ENCODE measurements around the gene EHBP1. TPM values are rescaled to one million over a fixed set of nuclear protein-coding genes. Genes with fewer than 3 reads are reported as not detected.

The EHBP1 gene
- total and polyA plus RNA-seq, 2 experiments from 2014 or later, result 11.7 to 30.8 TPM

DNA sequence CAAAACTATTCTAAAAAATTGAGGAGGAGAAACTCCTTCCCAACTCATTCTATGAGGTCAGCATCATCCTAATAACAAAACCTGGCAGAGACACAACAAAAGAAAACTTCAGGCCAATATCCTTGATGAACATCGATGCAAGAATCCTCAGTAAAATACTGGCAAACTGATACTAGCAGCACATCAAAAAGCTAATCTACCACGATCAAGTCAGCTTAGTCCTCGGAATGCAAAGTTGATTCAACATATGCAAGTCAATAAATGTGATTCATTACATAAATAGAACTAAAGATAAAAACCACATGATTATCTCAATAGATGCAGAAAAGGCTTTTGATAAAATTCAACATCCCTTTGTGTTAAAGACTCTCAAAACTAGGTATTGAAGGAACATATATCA, 63.1 kb downstream of the EHBP1 start:
- DNase-seq (ENCODE audit: low read depth in 1 of 2, low spot score in 1 of 2), result no peak
- H3K27ac ChIP-seq, result no peak overlapping the region

DNA sequence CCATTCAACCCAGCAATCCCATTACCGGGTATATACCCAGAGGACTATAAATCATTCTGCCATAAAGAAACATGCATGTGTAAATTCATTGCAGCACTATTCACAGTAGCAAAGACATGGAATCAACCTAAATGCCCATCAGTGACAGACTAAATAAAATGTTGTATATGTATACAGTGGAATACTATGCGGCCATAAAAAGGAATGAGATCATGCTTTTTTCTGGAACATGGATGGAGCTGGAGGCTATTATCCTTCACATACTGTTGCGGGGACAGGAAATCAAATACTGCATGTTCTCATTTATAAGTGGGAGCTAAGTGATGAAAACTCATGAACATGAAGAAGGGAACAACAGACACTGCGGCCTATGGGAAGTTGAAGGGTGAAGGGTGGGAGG, 65.1 kb downstream of the EHBP1 start:
- TF ChIP-seq, protein P1, sequence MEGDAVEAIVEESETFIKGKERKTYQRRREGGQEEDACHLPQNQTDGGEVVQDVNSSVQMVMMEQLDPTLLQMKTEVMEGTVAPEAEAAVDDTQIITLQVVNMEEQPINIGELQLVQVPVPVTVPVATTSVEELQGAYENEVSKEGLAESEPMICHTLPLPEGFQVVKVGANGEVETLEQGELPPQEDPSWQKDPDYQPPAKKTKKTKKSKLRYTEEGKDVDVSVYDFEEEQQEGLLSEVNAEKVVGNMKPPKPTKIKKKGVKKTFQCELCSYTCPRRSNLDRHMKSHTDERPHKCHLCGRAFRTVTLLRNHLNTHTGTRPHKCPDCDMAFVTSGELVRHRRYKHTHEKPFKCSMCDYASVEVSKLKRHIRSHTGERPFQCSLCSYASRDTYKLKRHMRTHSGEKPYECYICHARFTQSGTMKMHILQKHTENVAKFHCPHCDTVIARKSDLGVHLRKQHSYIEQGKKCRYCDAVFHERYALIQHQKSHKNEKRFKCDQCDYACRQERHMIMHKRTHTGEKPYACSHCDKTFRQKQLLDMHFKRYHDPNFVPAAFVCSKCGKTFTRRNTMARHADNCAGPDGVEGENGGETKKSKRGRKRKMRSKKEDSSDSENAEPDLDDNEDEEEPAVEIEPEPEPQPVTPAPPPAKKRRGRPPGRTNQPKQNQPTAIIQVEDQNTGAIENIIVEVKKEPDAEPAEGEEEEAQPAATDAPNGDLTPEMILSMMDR (IDR thresholded peaks at IDR 0.05; ENCODE audit: low read depth, low read length), result no peak
- H3K4me3 ChIP-seq, result no peak overlapping the region
- no peak for DNase-seq (ENCODE audit: low read depth in 1 of 2, low spot score in 1 of 2)
- H3K27me3 ChIP-seq, result no peaks in the 10 kb centered on the region
- H3K4me1 ChIP-seq (ENCODE audit: low read depth), result no peaks in the 10 kb centered on the region
- H3K27ac ChIP-seq, result no peak overlapping the region
- no peaks in the 10 kb centered on the region for H3K9me3 ChIP-seq (ENCODE audit: low read depth)
- H3K36me3 ChIP-seq, result no peaks in the 10 kb centered on the region

More for the DNA sequence above, 63.1 kb downstream of the EHBP1 start:
- no peaks in the 10 kb centered on the region for H3K27me3 ChIP-seq
- H3K9me3 ChIP-seq (ENCODE audit: low read depth), result no peaks in the 10 kb centered on the region
- no peaks in the 10 kb centered on the region for H3K4me1 ChIP-seq (ENCODE audit: low read depth)
- TF ChIP-seq, protein P1 (IDR thresholded peaks at IDR 0.05; ENCODE audit: low read depth, low read length), result no peak
- no peaks in the 10 kb centered on the region for H3K36me3 ChIP-seq
- no peak overlapping the region for H3K4me3 ChIP-seq

DNA sequence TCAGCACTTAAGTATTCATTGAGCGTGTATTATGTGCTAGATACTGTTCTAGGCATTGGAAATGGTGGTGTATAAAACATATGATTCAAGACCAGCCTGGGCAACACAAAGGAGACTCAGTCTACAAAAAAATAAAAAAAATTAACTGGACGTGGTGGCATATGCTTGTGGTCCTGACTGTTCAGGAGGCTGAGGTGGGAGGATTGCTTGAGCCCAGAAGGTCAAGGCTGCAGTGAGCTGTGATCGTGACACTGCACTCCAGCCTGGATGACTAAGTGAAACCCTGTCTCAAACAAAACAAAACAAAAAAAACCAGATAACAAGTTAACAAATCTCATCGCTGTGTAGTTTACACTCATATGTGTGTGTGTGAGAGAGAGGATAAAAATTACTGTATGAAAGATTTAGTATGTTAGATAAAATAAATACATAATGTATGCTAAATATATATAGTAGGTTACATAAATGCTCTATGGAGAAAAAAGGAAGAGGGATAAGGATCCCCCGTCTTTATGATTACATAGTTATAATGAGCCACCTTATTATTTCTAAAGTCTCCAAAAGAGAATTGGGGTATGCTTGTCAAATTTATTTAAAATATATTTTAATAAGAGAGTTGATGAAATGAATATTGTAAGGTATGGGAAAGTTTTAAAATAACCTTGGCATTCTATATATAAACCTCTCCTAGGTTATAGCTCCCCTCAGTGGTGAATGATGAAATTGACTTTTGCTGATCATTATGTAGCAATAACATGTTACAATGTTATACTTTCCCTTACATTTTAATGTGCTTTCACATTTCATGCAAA, 69.2 kb downstream of the EHBP1 start:
- H3K4me1 ChIP-seq (ENCODE audit: low read depth), result no peaks in the 10 kb centered on the region
- TF ChIP-seq, protein P1 (IDR thresholded peaks at IDR 0.05; ENCODE audit: low read depth, low read length), result peak; percentile 66
- H3K36me3 ChIP-seq, result no peaks in the 10 kb centered on the region
- no peak overlapping the region for H3K4me3 ChIP-seq
- H3K9me3 ChIP-seq (ENCODE audit: low read depth), result no peaks in the 10 kb centered on the region
- no peaks in the 10 kb centered on the region for H3K27me3 ChIP-seq
- no peak overlapping the region for H3K27ac ChIP-seq
- DNase-seq (ENCODE audit: low read depth in 1 of 2, low spot score in 1 of 2), result peak; percentile 57 to 62

DNA sequence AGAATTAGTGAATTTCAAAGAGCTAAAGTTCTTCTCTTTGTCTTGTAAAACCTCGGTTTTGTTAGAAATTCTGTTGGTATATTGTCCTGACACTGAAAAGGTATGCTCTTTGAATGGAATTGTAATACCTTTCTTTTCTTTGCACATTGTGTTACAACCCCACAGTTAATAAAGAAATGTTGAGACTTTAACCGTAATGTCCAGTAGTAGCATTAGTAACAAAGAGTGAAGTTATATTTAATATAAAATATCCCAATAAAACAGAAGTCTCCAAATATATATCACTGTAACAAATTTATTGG, 69.8 kb downstream of the EHBP1 start:
- H3K4me3 ChIP-seq, result no peak overlapping the region
- no peaks in the 10 kb centered on the region for H3K4me1 ChIP-seq (ENCODE audit: low read depth)
- TF ChIP-seq, protein P1 (IDR thresholded peaks at IDR 0.05; ENCODE audit: low read depth, low read length), result no peak
- no peak for DNase-seq (ENCODE audit: low read depth in 1 of 2, low spot score in 1 of 2)
- H3K27me3 ChIP-seq, result no peaks in the 10 kb centered on the region
- H3K27ac ChIP-seq, result no peak overlapping the region
- no peaks in the 10 kb centered on the region for H3K36me3 ChIP-seq
- no peaks in the 10 kb centered on the region for H3K9me3 ChIP-seq (ENCODE audit: low read depth)

DNA sequence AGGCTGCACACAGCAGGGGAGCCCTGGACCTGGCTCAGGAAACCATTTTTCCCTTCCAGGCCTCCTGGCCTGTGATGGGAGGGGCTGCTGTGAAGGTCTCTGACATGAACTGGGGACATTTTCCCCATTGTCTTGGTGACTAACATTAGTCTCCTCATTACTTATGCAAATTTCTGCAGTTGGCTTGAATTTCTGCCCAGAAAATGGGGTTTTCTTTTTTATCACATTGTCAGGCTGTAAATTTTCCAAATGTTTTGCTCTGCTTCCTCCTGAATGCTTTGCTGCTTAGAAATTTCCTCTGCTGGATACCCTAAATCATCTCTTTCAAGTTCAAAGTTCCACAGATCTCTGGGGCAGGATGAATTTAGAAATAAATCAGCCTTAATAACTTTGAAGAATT, 78.2 kb downstream of the EHBP1 start:
- TF ChIP-seq, protein P1 (IDR thresholded peaks at IDR 0.05; ENCODE audit: low read depth, low read length), result no peak
- Histone ChIP-seq H3K36me3 (no peaks in the 10 kb centered on the region), H3K4me3 (no peak overlapping the region), H3K4me1 (ENCODE audit: low read depth) (no peaks in the 10 kb centered on the region), H3K9me3 (ENCODE audit: low read depth) (no peaks in the 10 kb centered on the region), H3K27ac (no peak overlapping the region), H3K27me3 (no peaks in the 10 kb centered on the region)
- DNase-seq (ENCODE audit: low read depth in 1 of 2, low spot score in 1 of 2), result no peak
